NCI-H2171 treated with DMSO at 0.1 percent for 48 hours (cell line): ENCODE data around the gene RBM47.

ENCODE experiments used
- DNase-seq: peaks from one replicate; lab custom pipeline; 2025; lab: John Stamatoyannopoulos, UW

The RBM47 gene

DNA sequence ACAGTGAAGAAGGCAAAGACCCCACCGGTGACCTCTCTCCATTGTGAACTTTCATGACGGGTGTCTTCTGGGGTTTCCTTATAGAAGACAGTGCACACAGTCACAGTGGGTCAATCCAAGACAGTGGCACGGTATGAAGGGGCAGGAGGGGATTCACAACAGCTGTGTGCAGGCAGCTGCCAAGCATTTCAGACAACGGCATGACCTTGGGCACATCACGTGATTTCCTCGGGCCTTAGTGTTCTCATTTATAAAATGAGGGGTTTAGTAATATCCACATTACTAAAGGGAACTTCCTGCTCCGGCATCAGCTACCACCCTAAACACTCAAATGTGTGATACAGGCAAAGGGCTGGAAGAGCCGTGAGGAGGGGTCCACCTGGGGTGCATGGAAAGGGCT, 42.9 kb downstream of the RBM47 start:
- DNase-seq: no peak

DNA sequence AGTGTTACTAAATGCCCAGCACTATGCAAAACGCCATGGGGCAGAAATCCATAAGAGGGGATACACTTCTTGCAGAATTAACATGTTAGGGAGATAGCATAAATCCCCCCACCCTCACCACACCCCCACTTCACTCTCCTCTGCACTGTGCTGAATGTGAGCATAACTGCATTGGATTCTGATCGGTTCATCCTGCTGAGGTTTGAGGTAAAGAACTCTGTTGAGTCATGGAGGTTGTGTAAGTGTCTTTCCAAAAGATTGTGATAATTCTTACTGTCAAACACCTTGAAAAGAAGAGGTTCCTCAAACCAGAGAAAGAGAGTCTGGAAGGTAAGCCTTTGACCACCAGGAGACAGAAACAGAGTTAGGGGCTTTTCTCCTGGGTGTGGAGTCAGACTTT, 43.6 kb downstream of the RBM47 start:
- DNase-seq: no peak

DNA sequence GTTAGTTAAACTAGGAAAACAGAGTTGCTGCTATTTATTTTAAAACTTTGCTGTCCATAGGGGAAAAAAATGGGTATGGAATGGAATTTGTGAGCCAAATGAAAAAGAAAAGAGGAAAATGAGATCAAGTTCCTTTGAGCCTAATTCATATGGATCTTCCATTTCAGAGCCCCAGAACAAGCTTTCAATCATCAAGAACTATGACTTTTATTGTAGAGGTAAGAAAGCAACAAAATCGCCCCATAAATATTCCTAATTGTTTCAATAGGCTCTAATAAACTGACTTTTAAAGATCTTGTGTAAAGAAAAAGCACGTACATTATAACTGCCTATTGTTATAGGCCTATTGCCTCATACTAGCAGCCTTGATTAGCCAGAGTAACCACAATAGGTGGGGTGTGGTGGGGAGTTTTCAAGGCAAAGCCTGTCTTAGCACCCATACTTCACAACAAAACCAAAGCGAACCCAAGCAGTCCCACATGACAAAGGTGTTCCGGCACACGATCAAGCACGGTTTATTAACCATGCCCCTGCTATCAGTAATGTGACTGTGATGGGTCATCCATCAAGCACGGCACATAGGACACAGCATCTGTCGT, 44.4 kb downstream of the RBM47 start:
- DNase-seq: no peak

DNA sequence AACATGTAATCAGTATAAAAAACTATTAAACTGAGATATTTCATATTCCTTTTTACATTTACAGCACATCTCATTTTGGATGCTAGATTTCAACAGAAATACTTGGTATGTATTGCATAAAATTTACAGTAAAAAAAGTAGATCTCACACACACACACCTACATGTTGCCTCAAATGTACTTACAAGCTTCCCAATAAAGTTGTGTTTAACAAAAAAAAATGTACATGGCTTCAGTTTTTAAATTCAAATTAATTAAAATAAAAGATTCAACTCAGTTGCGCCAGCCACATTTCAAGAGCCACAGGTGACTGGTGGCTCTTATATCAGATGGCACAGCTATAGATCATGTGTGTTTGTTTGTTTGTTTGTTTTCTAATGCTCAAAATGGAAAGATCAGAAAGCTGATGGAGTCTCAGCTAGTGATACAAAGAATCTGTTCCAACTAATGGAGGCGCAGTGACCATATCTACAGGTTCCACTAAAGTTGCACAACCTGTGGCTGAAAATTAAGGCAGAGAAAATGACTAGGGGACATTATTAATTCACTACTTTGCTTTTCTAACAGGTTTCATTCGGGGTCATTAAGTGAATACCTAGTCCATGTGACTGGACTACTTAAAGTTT, 45.0 kb downstream of the RBM47 start:
- DNase-seq: no peak

DNA sequence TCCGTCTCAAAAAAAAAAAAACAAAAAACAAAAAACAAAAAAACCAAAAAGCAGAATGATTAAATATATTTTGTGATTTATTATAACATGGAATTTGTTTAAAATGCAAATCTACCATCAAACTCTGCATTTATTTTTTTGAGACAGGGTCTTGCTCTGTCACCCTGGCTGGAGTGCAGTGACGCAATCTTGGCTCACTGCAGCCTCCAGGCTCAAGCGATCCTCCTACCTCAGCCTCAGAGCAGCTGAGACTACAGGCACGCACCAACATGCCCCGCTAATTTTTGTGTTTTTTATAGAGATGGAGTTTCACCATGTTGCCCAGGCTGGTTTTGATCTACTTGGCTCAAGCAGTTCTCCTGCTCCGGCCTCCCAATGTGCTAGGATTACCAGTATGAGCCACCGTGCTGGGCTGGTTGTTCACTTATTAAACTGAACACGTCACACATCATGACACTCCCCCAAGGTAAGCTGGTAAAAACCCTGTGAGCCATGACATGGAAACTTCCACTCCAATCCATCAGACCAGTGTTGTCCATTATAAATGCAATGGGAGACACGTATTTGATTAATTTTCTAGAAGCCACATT, 45.7 kb downstream of the RBM47 start:
- DNase-seq: no peak

DNA sequence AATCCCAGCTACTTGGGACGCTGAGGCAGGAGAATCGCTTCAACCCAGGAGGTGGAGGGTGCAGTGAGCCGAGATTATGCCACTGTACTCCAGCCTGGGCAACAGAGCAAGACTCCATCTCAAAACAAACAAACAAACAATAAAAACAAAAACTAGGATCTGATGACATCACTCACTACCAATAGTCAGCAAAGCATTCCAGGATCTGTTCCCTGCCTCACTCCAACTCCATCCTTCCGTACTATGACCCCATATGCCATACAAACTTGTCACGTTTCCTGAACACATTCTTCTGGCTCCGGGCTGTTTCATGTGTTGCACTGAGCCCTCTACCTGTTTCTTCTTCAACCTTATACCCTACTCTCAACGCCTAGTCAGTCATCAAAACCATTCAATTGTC, 47.3 kb downstream of the RBM47 start:
- no peak for DNase-seq

DNA sequence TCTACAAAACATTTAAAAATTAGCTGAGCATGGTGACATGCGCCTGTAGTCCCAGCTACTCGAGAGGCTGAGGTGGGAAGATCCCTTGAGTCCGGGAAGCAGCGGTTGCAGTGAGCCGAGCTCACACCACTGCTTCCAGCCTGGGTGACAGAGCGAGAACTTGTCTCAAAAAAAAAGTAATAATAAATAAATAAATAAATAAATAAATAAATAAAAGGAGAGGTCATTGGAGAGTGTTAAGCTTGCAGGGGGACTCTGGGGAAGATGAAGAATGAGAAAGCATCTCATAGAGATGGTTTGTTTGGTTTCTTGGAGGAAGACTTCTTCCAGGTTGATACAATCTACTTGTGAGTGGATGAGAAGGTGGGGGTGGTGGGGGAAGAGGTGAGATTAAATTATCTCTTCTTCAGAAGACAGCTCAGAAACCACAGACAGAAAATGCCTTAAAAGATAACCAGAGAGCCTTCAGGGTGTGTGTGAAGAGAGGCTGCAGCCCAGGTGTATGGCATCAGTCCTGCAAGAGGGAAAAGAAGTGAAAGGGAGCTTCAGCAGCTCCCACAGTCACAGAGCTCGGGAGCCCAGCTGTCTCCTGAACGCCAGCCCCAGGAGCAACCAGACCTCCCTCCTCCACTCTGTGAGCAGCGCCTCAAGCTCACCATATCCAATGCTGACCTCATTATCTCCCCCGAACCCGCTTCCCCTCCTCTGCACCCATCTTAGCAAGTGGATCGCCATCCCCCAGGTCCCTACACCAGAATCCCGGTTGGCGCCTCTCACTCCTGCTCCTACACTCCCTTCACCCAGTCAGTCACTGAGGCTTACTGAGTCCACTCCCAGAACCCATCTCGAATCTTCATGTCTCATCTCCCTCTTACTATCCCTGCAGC, 48.2 kb downstream of the RBM47 start:
- DNase-seq: no peak

DNA sequence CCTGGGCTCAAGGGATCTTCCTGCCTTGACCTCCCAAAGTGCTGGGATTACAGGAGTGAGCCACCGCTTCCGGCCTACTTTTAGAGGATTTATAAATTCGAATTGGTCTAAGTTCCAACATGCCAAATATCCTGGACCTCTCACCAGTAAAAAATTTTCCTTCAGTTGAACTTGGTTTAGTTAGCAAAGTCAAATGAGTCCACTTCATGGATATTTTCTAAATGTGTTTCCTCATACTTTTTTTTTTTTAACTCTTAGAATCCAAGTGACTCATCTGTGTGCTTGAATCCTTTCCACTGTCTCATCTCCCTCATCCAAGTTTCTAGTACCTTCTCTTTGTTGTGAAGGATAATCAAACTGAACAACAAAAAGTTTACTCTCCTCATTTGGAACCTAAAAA, 49.7 kb downstream of the RBM47 start:
- DNase-seq: no peak

DNA sequence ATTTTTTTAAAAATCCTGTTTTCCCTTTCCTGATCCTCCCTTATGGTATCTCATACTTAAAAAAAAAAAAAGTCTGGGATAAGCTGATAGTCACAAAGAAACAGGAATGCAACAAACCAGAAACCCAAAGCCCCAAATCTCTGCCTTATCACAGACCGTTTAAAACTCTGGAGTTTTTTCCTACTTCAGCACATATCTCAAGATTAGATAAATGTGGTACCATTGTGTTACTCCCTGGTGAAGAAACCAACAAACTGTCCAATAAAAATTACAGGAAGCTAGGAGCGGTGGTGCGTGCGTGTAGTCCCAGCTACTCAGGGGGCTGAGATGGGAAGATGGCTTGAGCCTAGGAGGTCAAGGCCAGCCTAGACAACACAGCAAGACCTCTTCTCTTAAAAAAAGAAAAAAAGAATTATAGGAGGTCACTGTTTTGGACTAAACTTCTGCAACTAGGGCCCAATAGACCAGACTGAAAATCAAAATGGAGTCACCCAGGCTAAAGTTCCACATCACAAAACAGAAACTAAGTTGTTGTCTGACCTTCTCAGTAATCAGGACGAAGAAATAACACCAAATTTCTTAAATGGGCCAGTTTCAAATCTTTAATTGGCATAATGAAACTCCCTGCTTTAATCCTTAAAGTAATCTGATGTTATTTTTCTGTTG, 51.9 kb downstream of the RBM47 start:
- no peak for DNase-seq

DNA sequence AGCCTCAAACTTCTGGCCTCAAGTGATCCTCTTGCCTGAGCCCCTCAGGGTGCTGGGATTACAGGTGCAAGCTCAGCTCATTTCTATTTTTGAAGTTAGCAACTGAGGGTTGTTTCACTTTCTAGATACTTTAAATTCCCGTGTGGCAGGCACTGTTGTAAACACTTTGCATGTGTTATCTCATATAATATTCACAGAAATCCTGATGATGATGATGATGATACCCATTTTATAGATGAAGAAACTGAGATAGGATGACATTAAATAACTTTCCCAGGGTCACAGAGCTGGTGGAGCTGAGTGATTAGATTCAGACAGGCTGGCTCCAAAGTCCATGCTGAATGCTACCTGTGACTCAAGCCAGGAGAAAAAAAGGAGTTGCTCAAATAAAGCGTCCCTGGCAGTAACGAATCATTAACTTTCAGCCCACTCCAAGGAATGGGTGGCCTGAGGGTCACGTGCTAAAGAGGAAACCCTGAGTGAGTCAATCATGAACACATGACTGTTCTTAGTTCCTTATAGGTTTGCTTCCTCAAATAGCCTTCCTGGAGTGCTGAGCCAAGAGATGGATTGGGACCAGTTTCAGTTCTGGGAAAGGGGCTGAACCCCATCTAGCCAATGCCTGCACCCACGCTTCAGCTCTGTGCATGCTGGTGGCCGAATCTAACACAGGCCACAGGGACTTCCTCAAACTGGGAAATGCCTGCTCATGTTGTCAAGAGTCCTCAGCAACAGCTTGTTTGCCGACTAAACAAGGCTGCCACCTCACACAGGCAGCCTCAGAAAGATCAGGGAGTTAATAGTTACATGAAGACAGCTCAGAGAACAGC, 52.8 kb downstream of the RBM47 start:
- DNase-seq: no peak

DNA sequence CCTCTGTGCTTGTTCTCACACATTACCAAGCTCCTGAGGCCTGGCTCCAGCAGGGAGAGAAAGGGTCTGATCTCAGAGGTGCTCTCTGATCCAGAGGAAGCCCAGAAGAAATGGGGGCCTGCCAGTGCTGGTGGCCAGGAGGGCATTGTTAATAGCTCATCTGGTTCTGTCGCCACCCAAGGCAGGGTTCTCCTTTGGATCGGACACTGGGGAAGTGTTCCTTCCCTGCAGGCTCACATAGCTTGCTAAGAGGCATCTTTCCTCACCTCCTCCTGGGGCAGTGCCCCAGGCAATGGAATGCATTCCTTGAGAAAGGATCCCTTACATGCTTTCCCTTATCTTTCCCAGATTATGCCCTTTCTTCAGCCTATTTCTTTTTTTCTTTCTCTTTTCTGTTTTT, 53.8 kb downstream of the RBM47 start:
- no peak for DNase-seq

DNA sequence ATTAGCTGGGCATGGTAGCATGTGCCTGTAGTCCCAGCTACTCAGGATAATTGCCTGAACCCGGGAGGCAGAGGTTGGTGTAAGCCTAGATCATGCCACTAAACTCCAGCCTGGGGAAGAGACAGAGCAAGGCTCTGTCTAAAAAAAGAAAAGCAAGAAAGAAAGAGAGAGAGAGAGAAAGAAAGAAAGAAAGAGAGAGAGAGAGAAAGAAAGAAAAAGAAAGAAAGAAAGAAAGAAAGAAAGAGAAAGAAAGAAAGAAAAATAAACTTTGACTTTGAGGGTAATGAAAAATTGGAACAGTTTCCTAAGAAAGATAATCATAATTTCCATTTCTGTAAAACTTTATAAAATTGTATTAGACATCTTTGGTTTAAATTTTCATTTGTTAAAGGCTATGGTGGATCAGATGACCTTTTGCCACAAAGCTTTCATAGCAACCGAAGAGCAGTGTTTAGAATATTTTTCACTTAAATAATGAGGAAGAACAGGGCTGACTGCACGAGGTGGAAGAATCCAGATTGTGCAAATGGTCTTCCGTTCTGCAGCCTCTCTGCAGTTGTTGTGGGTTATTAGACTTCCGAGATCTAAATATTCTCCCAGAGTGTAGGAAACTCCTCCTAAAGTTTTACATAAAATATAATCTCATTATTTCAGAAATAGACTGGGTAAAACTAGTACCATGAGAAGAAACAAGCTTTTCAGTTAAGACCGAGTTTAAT, 55.9 kb downstream of the RBM47 start:
- no peak for DNase-seq

DNA sequence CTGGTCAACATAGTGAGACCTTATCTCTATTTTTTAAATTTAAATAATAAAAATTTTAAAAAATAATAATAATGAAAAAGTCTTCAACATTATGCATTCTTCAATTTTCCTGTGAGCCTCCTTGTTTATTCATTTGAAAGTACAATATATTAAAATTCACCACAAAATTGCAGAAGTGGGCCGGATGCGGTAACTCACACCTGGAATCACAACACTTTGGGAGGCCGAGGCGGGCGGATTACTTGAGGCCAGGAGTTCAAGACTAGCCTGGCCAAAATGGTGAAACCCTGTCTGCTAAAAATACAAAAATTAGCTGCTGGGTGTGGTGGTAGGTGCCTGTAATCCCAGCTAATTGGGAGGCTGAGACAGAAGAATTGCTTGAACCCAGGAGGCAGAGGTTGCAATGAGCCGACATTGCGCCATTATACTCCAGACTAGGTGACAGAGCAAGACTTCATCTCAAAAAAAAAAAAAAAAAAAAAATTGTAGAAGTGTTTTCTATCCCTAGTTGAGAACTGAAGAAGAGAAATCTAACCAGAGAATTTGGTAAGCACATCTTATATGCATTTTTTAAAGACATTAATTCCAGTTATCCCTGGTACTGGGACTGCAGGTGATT, 56.9 kb downstream of the RBM47 start:
- DNase-seq: no peak

DNA sequence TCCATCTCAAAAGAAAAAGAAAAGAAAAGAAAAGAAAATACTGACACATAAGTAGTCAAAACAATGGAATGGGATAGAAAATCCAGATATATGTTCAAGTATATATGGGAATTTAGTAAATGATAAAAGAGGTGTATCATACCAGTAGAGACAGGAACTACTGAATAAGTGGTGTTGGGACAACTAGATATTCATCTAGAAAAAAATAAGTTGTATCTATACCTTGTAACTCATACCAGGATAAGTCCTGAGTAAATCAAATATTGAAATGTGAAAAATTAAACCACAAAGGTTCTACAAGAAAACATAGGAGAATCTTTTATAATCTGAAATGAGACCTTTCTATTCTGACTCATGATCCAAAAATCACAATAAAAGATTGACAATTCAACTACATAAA, 58.5 kb downstream of the RBM47 start:
- no peak for DNase-seq

DNA sequence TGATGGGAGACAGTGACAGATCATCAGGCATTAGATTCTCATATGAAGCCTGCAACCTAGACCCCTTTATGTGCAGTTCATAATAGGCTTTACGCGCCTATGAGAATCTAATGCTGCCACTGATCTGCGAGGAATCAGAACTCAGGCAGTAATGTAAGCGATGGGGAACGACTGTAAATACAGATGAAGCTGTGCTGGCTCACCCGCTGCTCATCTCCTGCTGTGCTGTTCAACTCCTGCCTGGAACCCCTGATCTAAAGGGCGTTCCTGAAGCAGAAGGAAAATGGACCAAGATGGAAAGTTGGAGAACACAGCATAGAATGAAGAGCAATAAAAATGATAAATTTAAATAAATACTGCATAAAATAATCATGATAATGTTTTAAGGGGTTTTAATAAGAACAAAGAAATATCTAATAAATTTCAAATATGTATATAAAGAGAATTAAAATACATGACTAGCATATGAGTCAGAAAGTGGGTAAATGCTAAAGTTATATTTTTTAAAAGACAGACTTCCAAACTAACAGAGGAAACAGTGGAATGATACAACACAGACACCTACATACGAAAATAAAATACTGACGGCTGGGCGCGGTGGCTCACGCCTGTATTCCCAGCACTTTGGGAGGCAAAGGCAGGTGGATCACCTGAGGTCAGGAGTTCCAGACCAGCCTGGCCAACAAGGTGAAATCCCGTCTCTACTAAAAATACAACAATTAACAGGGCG, 59.2 kb downstream of the RBM47 start:
- DNase-seq: no peak

DNA sequence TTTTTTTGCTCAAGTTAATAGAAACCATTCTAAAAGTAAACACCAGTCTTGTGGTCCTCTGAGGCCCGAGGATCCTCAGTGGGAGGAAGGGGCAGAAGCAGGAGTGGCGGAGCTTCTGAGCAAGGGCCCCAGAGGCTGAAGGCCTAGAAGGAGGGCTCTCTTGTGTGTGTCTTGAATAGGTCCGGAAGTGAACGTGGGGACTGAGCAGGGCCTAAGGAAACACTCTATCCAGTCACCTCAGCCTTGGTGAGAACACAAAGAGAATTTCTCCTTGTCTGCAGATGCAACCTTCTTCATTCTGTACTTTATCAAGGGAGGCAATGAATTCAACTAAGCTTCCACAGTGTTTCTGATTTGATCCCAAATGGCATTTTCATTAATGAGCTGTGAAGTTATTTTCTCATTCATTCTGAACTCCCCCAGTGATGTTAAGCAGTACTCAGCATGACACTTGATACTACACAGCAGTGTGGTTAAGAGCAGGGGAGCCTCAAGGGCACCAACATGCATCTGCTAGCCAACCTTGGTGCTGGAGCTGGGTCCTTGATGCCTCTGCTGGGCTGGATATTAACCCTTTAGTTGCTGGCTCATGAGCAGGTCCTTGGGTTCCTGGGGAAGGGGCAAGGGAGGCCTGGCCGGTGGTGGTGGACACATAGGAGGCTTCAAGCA, 64.7 kb downstream of the RBM47 start:
- DNase-seq: peak; percentile 67

DNA sequence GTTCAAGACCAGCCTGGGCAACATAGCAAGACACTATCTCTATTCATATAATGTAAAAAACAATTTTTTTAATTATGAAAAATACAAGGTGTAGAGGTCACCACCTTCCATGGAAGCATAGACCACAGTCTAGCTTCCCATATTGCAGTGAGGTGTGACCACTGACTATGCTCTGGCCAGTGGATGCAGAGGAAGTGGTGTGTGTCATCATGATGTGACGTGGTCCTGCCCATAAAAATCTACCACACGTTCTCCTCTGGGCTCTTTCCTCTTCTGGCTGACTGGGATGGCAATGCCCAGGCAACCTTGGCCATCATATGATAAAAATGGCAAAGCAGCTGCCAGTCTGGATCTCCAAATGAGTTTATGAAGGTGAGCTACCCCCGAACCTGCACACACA, 65.7 kb downstream of the RBM47 start:
- DNase-seq: no peak

DNA sequence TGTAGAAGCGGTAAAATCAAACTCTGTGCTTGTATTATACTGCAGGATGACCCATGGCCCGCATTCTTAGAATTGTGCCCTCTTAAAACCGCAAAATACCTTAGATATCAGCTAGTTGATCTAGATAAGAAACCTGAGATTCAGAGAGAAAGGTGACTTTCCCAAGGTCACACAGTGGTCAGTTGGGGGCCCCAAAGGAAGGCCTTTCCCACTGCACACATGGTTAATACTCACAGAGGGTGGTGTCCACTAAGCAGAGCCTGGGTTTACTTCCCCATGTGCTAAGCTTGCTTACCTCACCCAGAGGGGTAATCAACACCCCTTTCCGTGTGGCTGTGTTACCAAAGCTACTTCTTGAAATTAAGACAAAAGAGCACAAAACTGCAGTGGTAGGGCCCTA, 66.3 kb downstream of the RBM47 start:
- DNase-seq: no peak

DNA sequence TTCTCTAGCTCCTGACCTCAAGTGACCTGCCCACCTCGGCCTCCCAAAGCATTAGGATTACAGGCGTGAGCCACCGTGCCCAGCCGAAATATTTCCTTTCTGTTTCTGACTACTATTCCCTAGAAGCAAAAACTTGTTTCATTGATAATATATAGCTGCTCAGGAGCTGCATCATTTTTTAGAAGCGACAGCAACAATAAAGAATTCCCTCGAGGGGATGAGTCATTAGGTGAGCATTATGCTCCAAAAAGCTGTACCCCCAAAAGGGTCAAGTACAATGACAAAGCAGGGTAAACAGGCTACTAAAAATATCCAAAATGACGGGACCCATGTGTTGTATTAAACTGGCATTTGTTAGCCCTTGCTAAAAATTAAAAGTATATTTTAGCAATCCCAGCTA, 67.0 kb downstream of the RBM47 start:
- no peak for DNase-seq
